NCI-H1105 (cell line): ENCODE data around the gene PLXNC1.
A peak's percentile ranks its signal among the peaks of the same experiment; 100 is the strongest.
"Not testable (repeated sequence)": the region's sequence is repeated elsewhere in the genome, so short reads cannot be mapped to it uniquely, and the experiment has no call there.

Experiments used
- DNase-seq: peaks from one replicate; lab custom pipeline; 2025; lab: John Stamatoyannopoulos, UW

PLXNC1 gene

DNA sequence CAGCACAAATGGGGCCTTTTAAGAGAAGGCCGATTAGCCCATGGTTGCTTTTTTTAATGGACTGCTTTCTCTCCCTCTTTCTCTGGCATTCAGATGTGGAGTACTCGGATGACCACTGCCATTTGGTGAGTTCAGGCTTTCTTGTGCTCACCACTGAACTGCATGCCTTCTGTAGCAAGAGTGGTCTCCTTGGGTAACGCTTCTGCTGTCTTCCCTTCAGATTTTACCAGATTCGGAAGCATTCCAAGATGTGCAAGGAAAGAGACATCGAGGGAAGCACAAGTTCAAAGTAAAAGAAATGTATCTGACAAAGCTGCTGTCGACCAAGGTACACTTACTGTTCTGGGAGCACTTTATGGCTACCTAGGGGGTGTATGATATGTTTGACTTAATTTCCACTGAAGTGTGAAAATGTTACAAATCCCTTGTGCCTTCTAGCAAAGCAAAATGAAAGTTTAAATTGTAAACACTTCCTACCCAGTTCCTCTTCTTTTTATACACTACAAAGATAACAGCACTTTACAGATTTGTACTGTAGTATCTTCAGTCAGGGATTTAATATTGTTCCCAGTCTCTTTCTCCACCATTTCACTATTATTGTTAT, 148.8 kb downstream of the PLXNC1 start:
- no peak for DNase-seq

GRCh38 chr12:94297876-94298505, 149.6 kb downstream of the PLXNC1 start:
- DNase-seq, result no peak

DNA sequence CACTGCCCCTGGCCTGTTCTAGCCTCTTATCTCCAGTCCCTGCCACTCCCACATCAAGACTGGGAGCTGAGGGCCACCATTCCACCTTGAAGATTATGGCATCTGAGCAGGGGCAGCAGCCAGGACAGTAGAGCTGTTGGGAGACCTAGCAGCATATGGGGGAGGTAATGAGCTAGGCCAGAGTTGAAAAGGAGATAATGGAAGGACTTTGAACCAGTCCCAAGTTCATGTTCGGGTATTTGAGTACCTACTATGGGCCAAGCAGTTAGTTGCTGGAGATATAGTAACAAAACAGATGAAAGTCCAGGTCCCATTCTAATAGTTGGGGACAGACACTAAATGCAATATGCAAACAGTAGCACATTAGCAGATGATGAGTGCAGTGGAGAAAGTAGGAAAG, 151.5 kb downstream of the PLXNC1 start:
- DNase-seq, result no peak

DNA sequence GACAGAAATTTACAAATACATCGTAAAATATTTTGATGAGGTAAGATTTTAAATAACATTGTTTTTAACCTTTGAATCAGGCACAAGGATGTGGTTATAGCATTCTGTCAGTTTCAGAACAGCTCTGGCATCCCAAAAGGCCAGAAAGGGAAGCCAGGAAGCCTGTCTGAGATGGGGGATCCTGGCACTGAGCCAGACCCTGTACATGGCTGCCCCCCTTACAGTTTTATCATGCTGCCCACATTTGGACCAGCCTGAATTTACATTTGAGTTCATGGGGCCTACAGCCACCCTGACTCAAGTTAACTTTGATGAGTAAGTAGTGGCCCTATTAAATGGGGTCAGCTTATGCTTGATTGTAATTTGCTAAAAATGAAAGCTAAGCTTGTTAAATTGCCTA, 155.6 kb downstream of the PLXNC1 start:
- DNase-seq, result no peak

DNA sequence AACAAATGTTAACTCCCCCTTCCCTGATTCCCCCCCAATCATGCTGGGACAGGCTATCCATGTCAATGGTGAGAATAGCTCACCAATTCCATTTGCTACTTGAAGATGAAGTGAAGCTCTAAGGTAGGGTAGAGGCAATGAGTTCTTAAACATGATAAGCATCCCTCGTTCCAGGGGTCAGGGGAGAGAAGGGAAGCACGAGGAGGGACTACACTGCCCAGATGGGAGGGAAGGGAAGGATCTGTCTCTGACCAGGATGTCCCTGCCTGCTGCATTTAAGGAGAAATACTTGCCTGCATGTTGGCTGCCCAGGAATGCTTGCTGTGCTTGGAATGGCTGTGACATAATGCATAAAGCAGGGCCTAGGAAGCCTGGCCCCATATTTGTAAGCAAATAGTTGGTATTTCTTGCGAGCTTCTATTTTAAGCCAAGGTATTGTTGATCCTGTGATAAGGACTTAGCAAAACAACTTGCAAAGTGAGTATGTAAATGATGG, 156.2 kb downstream of the PLXNC1 start:
- DNase-seq, result no peak

DNA sequence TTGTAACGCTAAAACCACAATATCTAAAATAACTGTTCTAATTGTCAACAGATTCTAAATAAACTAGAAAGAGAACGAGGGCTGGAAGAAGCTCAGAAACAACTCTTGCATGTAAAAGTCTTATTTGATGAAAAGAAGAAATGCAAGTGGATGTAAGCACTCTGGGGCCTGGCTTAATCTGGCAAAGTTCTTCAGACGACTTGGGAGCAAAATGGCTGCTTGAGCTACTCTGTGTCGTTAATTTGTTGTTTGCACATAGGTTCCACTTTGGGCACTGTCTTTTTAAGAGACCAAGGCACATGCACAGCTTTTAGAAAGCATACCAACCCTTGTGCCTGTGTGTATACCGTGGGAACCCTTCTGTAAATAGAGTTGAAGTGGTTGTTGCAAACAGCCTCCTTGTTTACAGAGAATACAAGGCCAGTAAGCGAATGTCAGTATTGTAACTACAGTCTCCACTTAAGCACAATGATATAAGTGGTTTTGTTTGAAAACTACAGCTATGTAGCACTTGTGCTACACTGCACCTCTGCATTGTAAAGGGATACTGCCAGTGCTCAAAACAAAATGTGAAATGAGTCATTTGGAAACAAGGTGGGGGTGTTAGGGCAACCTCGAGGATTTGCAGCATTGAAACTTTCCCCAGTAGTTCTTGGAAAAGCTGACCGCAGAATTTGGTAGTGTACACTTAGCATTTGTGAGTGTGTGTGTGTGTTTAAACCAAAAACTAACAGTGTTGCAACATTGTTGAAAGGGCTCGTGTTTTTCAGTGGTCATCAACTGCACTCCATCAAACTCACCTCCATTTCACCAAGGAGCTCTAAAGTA, 157.0 kb downstream of the PLXNC1 start:
- peak; percentile 1 for DNase-seq

DNA sequence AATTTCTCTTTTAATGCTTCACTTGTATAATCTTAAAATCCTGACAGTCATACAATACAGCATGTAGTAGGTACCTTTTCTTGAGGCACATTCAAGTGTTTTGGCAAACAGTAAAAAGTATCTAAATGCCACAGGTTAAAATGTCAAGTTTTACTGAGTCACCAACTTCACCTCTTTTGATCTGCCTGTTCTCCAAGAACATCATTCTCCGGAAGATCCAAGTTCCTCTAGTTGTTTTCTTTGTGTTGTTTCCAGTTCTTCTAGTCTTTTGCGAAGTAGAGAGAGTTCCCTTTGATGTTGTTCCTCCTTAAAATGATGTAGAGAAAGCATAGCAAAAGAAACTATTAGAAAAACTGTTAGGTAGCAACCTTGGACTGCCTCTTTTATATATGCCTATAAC, 160.2 kb downstream of the PLXNC1 start:
- no peak for DNase-seq

DNA sequence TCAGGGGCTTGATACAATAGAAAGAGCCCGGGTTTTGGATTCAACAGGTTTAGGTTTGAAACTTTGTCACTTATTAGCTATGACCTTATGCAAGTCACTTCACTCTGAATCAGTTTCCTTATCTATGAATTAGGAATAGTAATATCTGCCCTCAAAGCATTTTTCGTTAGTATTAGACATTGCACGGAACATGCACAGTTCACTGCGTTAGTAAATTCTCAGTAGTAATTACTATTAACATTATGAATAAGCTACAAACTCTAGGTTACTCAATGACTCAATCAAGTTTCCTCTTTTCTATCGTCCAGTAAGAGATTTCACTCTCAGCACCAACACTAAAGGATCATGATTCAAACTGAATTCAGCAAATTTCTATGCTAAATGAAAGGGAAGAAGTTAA, 161.0 kb downstream of the PLXNC1 start:
- no peak for DNase-seq

GRCh38 chr12:94312378-94312777, 164.0 kb downstream of the PLXNC1 start:
- DNase-seq, result no peak

DNA sequence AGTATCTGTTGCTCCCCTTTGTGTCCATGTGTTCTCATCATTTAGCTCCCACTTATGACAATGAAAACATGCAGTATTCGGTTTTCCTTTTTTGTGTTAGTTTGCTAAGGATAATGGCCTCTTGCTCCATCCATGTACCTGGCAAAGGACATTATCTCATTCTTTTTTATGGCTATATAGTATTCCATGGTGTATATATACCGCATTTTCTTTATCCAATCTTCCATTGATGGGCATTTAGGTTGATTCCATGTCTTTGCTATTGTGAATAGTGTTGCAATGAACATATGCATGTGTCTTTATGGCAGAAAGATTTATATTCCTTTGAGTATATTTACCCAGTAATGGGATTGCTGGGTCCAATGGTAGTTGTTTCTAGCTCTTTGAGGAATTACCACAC, 168.2 kb downstream of the PLXNC1 start:
- not testable (repeated sequence) for DNase-seq

DNA sequence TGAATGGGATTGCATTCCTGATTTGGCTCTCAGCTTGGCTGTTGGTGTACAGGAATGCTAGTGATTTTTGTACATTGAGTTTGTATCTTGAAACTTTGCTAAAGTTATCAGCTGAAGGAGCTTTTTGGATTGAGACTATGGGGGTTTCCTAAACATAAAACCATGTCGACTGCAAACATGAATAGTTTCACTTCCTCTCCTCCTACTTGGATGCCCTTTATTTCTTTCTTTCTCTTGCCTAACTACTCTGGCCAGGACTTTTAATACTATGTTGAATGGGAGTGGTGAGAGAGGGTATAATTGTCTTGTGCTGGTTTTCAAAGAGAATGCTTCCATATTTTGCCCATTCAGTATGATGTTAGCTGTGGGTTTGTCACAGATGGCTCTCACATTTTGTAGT, 169.8 kb downstream of the PLXNC1 start:
- DNase-seq, result no peak

DNA sequence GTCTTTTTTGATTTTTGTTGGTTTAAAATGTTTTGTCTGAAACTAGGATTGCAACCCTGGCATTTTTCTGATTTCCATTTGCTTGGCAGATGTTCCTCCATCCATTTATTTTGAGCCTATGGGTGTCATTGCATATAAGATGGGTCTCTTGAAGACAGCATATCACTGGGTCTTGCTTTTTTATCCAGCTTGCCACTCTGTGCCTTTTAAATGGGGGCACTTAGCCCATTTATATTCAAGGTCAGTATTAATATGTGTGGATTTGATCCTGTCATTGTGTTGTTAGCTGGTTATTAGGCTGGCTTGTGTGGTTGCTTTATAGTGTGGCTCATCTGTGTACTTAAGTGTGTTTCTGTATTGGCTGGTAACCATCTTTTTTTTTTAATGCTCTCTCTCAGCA, 171.7 kb downstream of the PLXNC1 start:
- DNase-seq, result no peak

DNA sequence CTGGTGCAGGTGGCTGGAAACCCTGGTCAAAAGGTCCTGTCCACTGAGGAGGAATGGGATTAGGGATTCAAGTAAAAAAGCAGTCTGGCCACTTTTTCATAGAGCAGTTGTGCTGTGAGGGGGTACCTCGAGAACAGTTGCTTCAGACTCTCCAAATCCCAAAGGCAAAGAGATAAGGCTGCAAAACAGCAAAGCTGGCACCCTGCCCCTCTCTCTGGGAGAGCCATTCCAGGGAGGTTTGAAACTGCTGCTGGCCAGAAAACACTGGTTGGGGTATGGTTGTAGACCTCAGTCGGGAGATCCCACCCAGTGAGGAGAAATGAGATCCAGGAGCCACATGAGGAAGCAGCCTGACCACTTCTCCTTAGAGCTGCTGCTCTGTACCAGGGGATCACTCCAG, 174.0 kb downstream of the PLXNC1 start:
- no peak for DNase-seq

DNA sequence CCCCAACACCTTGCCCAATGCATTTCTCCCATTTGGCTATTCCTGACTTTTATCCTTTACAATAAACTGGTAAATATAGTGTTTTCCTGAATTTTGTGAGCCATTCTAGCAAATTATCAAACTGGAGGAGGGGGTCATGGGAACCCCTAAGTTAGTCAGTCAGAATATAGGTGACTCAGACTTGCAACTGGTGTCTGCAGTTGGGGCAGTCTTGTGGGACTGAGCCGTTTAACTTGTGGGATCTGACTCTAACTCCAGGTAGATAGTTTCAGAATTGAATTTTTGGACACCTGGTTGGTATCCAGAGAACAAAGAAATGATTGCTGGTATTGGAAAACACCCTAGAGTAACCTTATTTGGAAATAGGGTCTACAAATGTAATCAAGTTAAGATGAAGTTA, 177.9 kb downstream of the PLXNC1 start:
- DNase-seq, result no peak

DNA sequence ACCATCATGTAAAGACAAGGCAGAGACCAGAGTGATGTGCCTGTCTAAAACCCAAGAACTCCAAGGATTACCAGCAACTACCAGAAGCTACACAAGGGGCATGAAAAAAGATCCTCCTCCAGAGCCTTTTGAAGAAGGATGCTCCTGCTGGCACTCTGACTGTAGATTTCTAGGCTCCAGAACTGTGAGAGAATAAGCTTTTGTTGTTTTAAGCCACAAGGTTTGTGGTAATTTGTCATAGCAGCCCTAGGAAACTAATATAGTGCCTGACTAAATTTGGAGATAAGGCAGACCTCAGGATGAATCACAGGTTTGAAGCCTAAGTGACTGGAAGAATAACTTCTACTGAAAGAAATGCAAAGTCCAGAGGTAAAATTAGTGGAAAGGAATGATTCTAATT, 178.3 kb downstream of the PLXNC1 start:
- DNase-seq, result no peak

DNA sequence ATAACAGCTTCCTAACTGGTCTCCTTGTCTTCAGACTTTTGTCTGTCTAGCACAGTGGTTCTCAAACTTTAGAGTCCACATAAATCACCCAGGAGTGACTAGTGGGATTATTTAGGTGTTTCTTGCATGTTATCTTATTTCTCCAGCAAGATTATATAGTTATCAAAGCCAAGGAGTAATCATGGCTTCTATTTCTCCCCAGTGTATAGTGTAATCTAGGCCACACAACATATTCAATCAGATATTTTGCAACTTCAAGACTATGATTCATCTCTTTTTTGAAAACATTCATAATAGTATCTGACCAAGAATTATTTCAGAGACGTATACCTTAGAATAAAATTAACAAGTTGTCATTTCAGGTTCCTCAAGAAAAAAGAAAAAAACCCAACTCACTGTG, 179.4 kb downstream of the PLXNC1 start:
- DNase-seq, result no peak

DNA sequence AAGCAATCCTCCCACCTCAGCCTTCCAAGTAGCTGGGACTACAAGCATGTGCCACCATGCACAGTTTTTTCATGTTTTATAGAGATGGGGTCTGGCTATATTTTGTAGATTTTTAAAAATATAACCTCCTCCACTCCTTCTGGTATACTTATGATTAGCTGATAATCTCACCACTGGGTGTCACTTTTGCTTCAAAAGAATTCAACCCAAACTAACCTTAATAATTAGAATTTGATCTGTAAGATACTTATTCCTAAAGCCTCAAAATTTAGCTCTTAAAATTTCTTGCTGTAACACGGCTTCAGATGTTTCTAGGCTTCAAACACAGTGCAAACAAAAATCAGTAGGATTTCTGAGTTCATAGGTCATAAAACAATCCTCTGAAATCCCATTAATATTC, 181.0 kb downstream of the PLXNC1 start:
- no peak for DNase-seq

- DNase-seq, result no peak
Measured at GRCh38 chr12:94333396-94333795, 185.0 kb downstream of the PLXNC1 start.

DNA sequence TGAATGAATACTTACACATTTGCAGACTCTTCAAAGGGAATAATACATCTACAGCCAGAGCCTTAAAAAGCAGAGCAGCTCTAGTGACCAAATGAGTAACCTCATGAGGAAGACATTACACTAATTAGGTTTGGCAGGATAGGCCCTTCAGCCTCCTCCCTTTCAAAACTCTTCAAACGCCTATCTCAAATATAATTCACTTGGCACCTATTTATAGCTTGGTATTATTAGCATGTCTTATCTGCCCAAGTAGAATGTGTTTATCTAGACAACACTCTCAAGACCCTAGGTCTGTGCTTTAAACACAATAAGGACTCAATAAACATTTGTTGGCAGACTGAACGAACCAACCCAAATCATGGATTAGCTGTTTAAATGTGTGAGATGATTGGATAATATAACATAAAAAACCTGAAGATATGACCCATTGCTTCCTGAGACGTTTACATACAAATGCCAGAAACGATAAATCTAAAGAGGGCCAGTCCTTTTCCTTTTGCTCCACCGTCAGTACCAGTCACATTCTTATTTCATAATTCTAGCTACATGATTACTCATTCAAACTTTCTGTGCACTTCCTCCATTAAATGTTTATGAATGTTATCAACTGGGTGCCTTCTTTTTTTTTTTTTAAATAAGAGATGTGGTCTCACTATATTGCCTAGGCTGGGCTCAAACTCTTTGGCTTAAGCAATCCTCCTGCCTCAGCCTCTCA, 188.0 kb downstream of the PLXNC1 start:
- DNase-seq, result no peak

- no peak for DNase-seq
Measured at GRCh38 chr12:94338006-94338794, 189.8 kb downstream of the PLXNC1 start.

DNA sequence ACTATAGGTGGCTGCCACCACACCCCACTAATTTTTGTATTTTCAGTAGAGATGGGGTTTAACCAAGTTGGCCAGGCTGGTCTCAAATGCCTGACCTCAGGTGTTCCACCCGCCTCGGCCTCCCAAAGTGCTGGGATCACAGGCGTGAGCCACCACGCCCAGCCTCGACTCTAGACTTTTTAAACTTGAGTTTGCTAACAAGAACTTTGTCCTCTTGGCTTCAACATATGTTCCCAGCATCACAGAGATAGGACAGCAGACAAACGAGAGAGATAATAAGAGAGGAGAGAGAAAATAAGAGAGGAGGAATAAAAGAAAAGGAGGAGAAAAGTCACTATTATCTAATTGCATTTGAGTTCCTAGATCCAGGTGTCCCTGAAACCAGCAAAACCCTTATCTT, 192.2 kb downstream of the PLXNC1 start:
- DNase-seq, result no peak

DNA sequence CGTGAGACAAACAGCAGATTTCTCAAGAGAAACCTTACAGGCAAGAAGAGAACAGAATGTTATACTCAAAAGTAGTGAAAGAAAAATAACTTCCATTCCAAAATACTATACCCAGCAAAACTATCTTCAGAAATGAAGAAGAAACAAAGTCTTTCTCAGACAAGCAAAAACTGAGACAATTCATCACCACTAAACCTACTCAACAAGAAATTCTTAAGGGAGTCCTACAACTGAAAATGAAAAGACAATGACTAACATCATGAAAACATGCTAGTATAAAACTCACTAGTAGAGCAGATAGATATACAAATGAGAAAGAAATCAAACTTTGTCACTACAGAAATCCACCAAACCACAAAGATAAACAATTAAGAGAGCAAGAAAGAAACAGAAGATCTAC, 204.8 kb downstream of the PLXNC1 start:
- no peak for DNase-seq
